NCI-H1105 (cell line): ENCODE results near the gene STIP1.

Experiments
- DNase-seq: peaks from one replicate; lab custom pipeline; 2025; lab: John Stamatoyannopoulos, UW

Gene STIP1

GRCh38 chr11:64198511-64198910 is 12.5 kb downstream of the STIP1 start:
- DNase-seq: no peak

- no peak for DNase-seq
Measured at GRCh38 chr11:64201543-64201942, 15.6 kb downstream of the STIP1 start.

GRCh38 chr11:64202992-64203391 is 17.0 kb downstream of the STIP1 start:
- DNase-seq: no peak

GRCh38 chr11:64203421-64204079 is 17.6 kb downstream of the STIP1 start:
- no peak for DNase-seq

GRCh38 chr11:64204080-64204440 is 18.1 kb downstream of the STIP1 start:
- DNase-seq: no peak

- DNase-seq: peak; percentile 73
Measured at GRCh38 chr11:64204464-64204989, 18.6 kb downstream of the STIP1 start.

- DNase-seq: no peak
Measured at GRCh38 chr11:64206457-64207255, 20.7 kb downstream of the STIP1 start, which contains the start of gene FERMT3. TSS of gene FERMT3 (plus strand) at chr11:64206721. CDS start at chr11:64207365, 644 bp downstream.

GRCh38 chr11:64207256-64208085 is 21.5 kb downstream of the STIP1 start:
- no peak for DNase-seq

GRCh38 chr11:64208086-64208795 is 22.3 kb downstream of the STIP1 start:
- no peak for DNase-seq

- DNase-seq: no peak
Measured at GRCh38 chr11:64208796-64209562, 23.0 kb downstream of the STIP1 start.

GRCh38 chr11:64209563-64209843 is 23.5 kb downstream of the STIP1 start:
- DNase-seq: no peak

- no peak for DNase-seq
Measured at GRCh38 chr11:64210301-64211020, 24.5 kb downstream of the STIP1 start.

- no peak for DNase-seq
Measured at GRCh38 chr11:64211181-64211872, 25.4 kb downstream of the STIP1 start.

GRCh38 chr11:64216879-64217278 is 30.9 kb downstream of the STIP1 start:
- DNase-seq: no peak

- no peak for DNase-seq
Measured at GRCh38 chr11:64218628-64219353, 32.8 kb downstream of the STIP1 start.

- DNase-seq: no peak
Measured at GRCh38 chr11:64219354-64219684, 33.3 kb downstream of the STIP1 start.

GRCh38 chr11:64219755-64220154 is 33.8 kb downstream of the STIP1 start:
- DNase-seq: no peak

GRCh38 chr11:64220271-64220670 is 34.3 kb downstream of the STIP1 start:
- DNase-seq: no peak

- DNase-seq: no peak
Measured at GRCh38 chr11:64220798-64221197, 34.8 kb downstream of the STIP1 start.
